Endodermal cell (in vitro differentiated cells): ENCODE results near the gene LRRC3C. TPM values are rescaled to one million over a fixed set of nuclear protein-coding genes. Genes with fewer than 3 reads are reported as not detected.
"Not testable (repeated sequence)": the region's sequence is repeated elsewhere in the genome, so short reads cannot be mapped to it uniquely, and the experiment has no call there.

ENCODE experiments used
- DNase-seq: peaks from one replicate; pipeline ENCODE4 v3.0.0-alpha.2; 2017
- H3K27ac ChIP-seq: 2 replicates; pipeline ENCODE4 v1.5.1; 2013; ENCODE audit warnings: mild to moderate bottlenecking, low read depth, low read length, moderate library complexity
- H3K27me3 ChIP-seq: 2 replicates; pipeline ENCODE4 v1.6.1; 2013; ENCODE audit warnings: mild to moderate bottlenecking, low read length, moderate library complexity; ENCODE audit not compliant: insufficient read depth, control insufficient read depth, poor library complexity, severe bottlenecking
- H3K36me3 ChIP-seq: 2 replicates; pipeline ENCODE4 v1.7.0; 2013; ENCODE audit warnings: mild to moderate bottlenecking, low read length, moderate library complexity; ENCODE audit not compliant: control insufficient read depth, insufficient read depth
- H3K4me1 ChIP-seq: one replicate; pipeline ENCODE4 v1.7.0; 2013; ENCODE audit warnings: low read length; ENCODE audit not compliant: control insufficient read depth, insufficient read depth
- H3K4me3 ChIP-seq: 2 replicates; pipeline ENCODE4 v1.5.1; 2013; ENCODE audit warnings: mild to moderate bottlenecking, low read length, moderate library complexity
- H3K9ac ChIP-seq: 2 replicates; pipeline ENCODE4 v1.6.1; 2013; ENCODE audit warnings: mild to moderate bottlenecking, low read length, moderate library complexity; ENCODE audit not compliant: poor library complexity, severe bottlenecking; ENCODE audit errors: extremely low read depth
- H3K9me3 ChIP-seq: 2 replicates; pipeline ENCODE4 v1.6.1; 2013; ENCODE audit warnings: mild to moderate bottlenecking, low read length, moderate library complexity; ENCODE audit not compliant: control insufficient read depth
- H3K27ac Mint-ChIP-seq: 2 replicates; pipeline ENCODE4 v1.8.0; 2020; ENCODE audit warnings: mixed read lengths
- H3K27me3 Mint-ChIP-seq: 2 replicates; pipeline ENCODE4 v1.8.0; 2021; ENCODE audit warnings: mild to moderate bottlenecking, mixed read lengths; ENCODE audit not compliant: insufficient read depth
- H3K36me3 Mint-ChIP-seq: 2 replicates; pipeline ENCODE4 v1.8.0; 2020; ENCODE audit warnings: low read depth, mixed read lengths
- H3K4me1 Mint-ChIP-seq: 2 replicates; pipeline ENCODE4 v1.8.0; 2020; ENCODE audit warnings: mixed read lengths
- H3K4me3 Mint-ChIP-seq: 2 replicates; pipeline ENCODE4 v1.8.0; 2020; ENCODE audit warnings: mild to moderate bottlenecking, moderate library complexity, mixed read lengths
- H3K9me3 Mint-ChIP-seq: 2 replicates; pipeline ENCODE4 v1.8.0; 2020; ENCODE audit warnings: mild to moderate bottlenecking, mixed read lengths
- CTCF ChIP-seq: fragments of 200-600 bp; sonication (generic); conservative IDR thresholded peaks from 2 replicates; pipeline ENCODE4 v1.5.0; 2021; ENCODE audit warnings: antibody characterized with exemption, mild to moderate bottlenecking
- WGBS, 2 experiments: methylation state at CpG; one replicate each; pipeline versions ENCODE4 v1.1.5 to v1.1.7; 2013; ENCODE audit warnings: missing lambda C conversion rate in 2 of 2, mixed read lengths in 1 of 2; ENCODE audit not compliant: insufficient coverage in 1 of 2, insufficient read length in 1 of 2; 5-methylcytosine and 5-hydroxymethylcytosine counted together
- total RNA-seq, 2 donors: library from RNA; stranded (reverse); fragmentation: NEBNext Ultra II Directional in 1 of 2; extraction: Animal tissue kit (Norgen Biotek cat#: 25700) in 1 of 2; gene quantifications; 2 replicates in 1 of 2; 3 replicates in 1 of 2; pipeline ENCODE4 v1.2.1, GENCODE V29; 2021

LRRC3C gene
- total RNA-seq, 2 donors from 2014 or later: not detected

GRCh38 chr17:39943702-39944392 lies 16.3 kb downstream of the LRRC3C start:
- no peaks in the 10 kb centered on the region for H3K4me1 Mint-ChIP-seq
- no peaks in the 10 kb centered on the region for H3K36me3 ChIP-seq
- H3K4me3 Mint-ChIP-seq: no peak overlapping the region
- no peak overlapping the region for H3K4me3 ChIP-seq
- no peaks in the 10 kb centered on the region for H3K4me1 ChIP-seq
- H3K9me3 Mint-ChIP-seq: no peaks in the 10 kb centered on the region
- H3K27ac ChIP-seq: no peak overlapping the region
- WGBS, 2 experiments: 90 to 91% methylated on average over 8 to 14 of the region's 14 CpGs
- H3K36me3 Mint-ChIP-seq: no peaks in the 10 kb centered on the region
- H3K9me3 ChIP-seq: no peaks in the 10 kb centered on the region
- H3K27me3 Mint-ChIP-seq: peaks cover 10% of the 10 kb centered on the region
- TF ChIP-seq CTCF: no peak
- H3K27ac Mint-ChIP-seq: no peak overlapping the region
- DNase-seq: no peak
- no peak overlapping the region for H3K9ac ChIP-seq
- H3K27me3 ChIP-seq: no peaks in the 10 kb centered on the region

- no peak overlapping the region for H3K4me3 Mint-ChIP-seq
- Histone ChIP-seq H3K27me3 (no peaks in the 10 kb centered on the region), H3K4me3 (no peak overlapping the region), H3K9ac (no peak overlapping the region), H3K36me3 (no peaks in the 10 kb centered on the region), H3K27ac (no peak overlapping the region), H3K4me1 (no peaks in the 10 kb centered on the region), H3K9me3 (no peaks in the 10 kb centered on the region)
- H3K27me3 Mint-ChIP-seq: peaks cover 10% of the 10 kb centered on the region
- TF ChIP-seq CTCF: no peak
- no peaks in the 10 kb centered on the region for H3K36me3 Mint-ChIP-seq
- no peak overlapping the region for H3K27ac Mint-ChIP-seq
- DNase-seq: no peak
- H3K4me1 Mint-ChIP-seq: no peaks in the 10 kb centered on the region
- WGBS, 2 experiments: 94 to 95% methylated on average over 4 to 16 of the region's 16 CpGs
- H3K9me3 Mint-ChIP-seq: no peaks in the 10 kb centered on the region
These were observed 16.8 kb downstream of the LRRC3C start for GRCh38 chr17:39944393-39944711.

GRCh38 chr17:39946551-39947330 lies 19.2 kb downstream of the LRRC3C start:
- no peaks in the 10 kb centered on the region for H3K36me3 Mint-ChIP-seq
- no peaks in the 10 kb centered on the region for H3K9me3 Mint-ChIP-seq
- peaks cover 28% of the 10 kb centered on the region for H3K27me3 Mint-ChIP-seq
- TF ChIP-seq CTCF: no peak
- Histone ChIP-seq H3K9me3 (no peaks in the 10 kb centered on the region), H3K4me3 (no peak overlapping the region), H3K9ac (no peak overlapping the region), H3K27me3 (peaks cover 2% of the 10 kb centered on the region), H3K4me1 (no peaks in the 10 kb centered on the region), H3K27ac (no peak overlapping the region), H3K36me3 (no peaks in the 10 kb centered on the region)
- no peak overlapping the region for H3K4me3 Mint-ChIP-seq
- H3K4me1 Mint-ChIP-seq: no peaks in the 10 kb centered on the region
- DNase-seq: no peak
- WGBS, 2 experiments: 87 to 96% methylated on average over 3 to 15 of the region's 15 CpGs
- H3K27ac Mint-ChIP-seq: no peak overlapping the region

GRCh38 chr17:39948489-39948828 lies 20.9 kb downstream of the LRRC3C start:
- H3K27ac ChIP-seq: not testable (repeated sequence)

More at GRCh38 chr17:39948489-39948828, 20.9 kb downstream of the LRRC3C start:
- H3K36me3 Mint-ChIP-seq, H3K36me3 ChIP-seq, H3K9me3 ChIP-seq, H3K4me3 Mint-ChIP-seq, H3K27me3 ChIP-seq, H3K4me1 Mint-ChIP-seq, H3K4me3 ChIP-seq, H3K9ac ChIP-seq, H3K9me3 Mint-ChIP-seq, H3K27ac Mint-ChIP-seq, H3K4me1 ChIP-seq, DNase-seq: not testable (repeated sequence)
- 93% methylated on average over 4 to 5 of the region's 5 CpGs for WGBS, 2 experiments
- peaks cover 30% of the 10 kb centered on the region for H3K27me3 Mint-ChIP-seq
